HepG2 (cell line): ENCODE results near the gene CDC37L1. TPM values are rescaled to one million over a fixed set of nuclear protein-coding genes. Genes with fewer than 3 reads are reported as not detected.

Source experiments
- ARNT2 ChIP-seq: sonication (generic); formaldehyde crosslinking; IDR thresholded peaks from 2 replicates; pipeline ENCODE4 v1.8.0; 2022; ENCODE audit warnings: mild to moderate bottlenecking, low read depth, missing genetic modification reagents, moderate library complexity
- ATF3 ChIP-seq: sonication (generic); formaldehyde crosslinking; IDR thresholded peaks from 2 replicates; pipeline ENCODE4 v1.4.0; 2020; ENCODE audit warnings: missing genetic modification reagents
- CREB1 ChIP-seq, 2 experiments: fragments of 450-650 bp in 1 of 2; IDR thresholded peaks; 2 replicates each; pipeline ENCODE4 v1.6.1; 2016 to 2017; ENCODE audit warnings: control low read depth in 1 of 2, mild to moderate bottlenecking in 1 of 2, missing compliant biosample characterization in 1 of 2, missing genetic modification characterization in 1 of 2
- HINFP ChIP-seq: sonication (generic); formaldehyde crosslinking; IDR thresholded peaks from 2 replicates; pipeline ENCODE4 v1.4.0; 2020; ENCODE audit warnings: low read depth, mild to moderate bottlenecking, missing genetic modification reagents
- HNF1A ChIP-seq, 2 experiments: sonication (generic) in 1 of 2; formaldehyde crosslinking in 1 of 2; IDR thresholded peaks; 2 replicates each; pipeline versions ENCODE4 v1.4.0 to v1.6.1; 2016 to 2020; ENCODE audit warnings: borderline replicate concordance in 1 of 2, low read depth in 1 of 2, mild to moderate bottlenecking in 1 of 2, missing genetic modification reagents in 1 of 2
- NFKBIZ ChIP-seq: IDR thresholded peaks from 2 replicates; pipeline ENCODE4 v1.6.1; 2018; ENCODE audit warnings: missing genetic modification reagents, missing compliant biosample characterization
- PBX3 ChIP-seq: sonication (generic); formaldehyde crosslinking; IDR thresholded peaks from 2 replicates; pipeline ENCODE4 v1.8.1; 2023; ENCODE audit warnings: missing genetic modification reagents, inconsistent platforms, borderline replicate concordance
- RBM22 ChIP-seq: fragments of 200-400 bp; formaldehyde crosslinking; optimal IDR thresholded peaks from 2 replicates; pipeline ENCODE3; 2017; ENCODE audit warnings: mild to moderate bottlenecking, low read length, moderate library complexity
- SNRNP70 ChIP-seq: fragments of 200-400 bp; formaldehyde crosslinking; IDR thresholded peaks from 2 replicates; pipeline ENCODE4 v1.6.1; 2017; ENCODE audit warnings: mild to moderate bottlenecking, low read depth, low read length, moderate library complexity
- SSRP1 ChIP-seq: IDR thresholded peaks from 2 replicates; pipeline ENCODE4 v1.6.1; 2016; ENCODE audit warnings: control low read depth
- TBL1XR1 ChIP-seq: fragments of 150-350 bp; IDR thresholded peaks from 2 replicates; pipeline ENCODE4 v1.6.1; 2014; ENCODE audit warnings: borderline replicate concordance, low read length; ENCODE audit not compliant: partially characterized antibody
- ZNF564 ChIP-seq: sonication (generic); formaldehyde crosslinking; IDR thresholded peaks from 2 replicates; pipeline ENCODE4 v1.8.1; 2023; ENCODE audit warnings: mild to moderate bottlenecking, missing genetic modification reagents
- ZNF619 ChIP-seq: sonication (generic); formaldehyde crosslinking; IDR thresholded peaks from 2 replicates; pipeline ENCODE4 v1.4.0; 2020; ENCODE audit warnings: mild to moderate bottlenecking, missing genetic modification reagents
- polyA plus RNA-seq, 8 experiments: library from polyadenylated mRNA; depleted of rRNA in 3 of 8; stranded (reverse) in 7 of 8; unstranded in 1 of 8; fragments of >200 nt; fragmentation: Illumina TruSeq in 4 of 8; extraction: Trizol in 4 of 8; gene quantifications; 2 replicates each; pipeline versions ENCODE4 v1.2.1 to v1.2.3, GENCODE V29; 2011 to 2016; ENCODE audit warnings: low read depth in 4 of 8, missing spikeins in 1 of 8, mixed read lengths in 1 of 8; ENCODE audit not compliant: insufficient read depth in 1 of 8
- total RNA-seq, 5 experiments: library from RNA; depleted of rRNA; stranded (reverse); fragments of >200 nt; fragmentation: Illumina TruSeq; extraction: Trizol; gene quantifications; 2 replicates each; pipeline ENCODE4 v1.2.3, GENCODE V29; 2016; ENCODE audit warnings: low read depth in 1 of 5
- TF ChIP-seq, protein P1 (sequence below): fragments of 450-650 bp; IDR thresholded peaks from 2 replicates; pipeline ENCODE4 v1.6.1; 2017
- TF ChIP-seq, protein P2 (sequence below): sonication (generic); formaldehyde crosslinking; IDR thresholded peaks from 2 replicates; pipeline ENCODE4 v1.9.0; 2021; ENCODE audit warnings: missing genetic modification reagents, borderline replicate concordance

Gene CDC37L1
- total and polyA plus RNA-seq, 2 of the 13 experiments (the other 11 are each of a cell fraction or from before 2014, with no cell fraction given), result 5.5 to 17.0 TPM

DNA sequence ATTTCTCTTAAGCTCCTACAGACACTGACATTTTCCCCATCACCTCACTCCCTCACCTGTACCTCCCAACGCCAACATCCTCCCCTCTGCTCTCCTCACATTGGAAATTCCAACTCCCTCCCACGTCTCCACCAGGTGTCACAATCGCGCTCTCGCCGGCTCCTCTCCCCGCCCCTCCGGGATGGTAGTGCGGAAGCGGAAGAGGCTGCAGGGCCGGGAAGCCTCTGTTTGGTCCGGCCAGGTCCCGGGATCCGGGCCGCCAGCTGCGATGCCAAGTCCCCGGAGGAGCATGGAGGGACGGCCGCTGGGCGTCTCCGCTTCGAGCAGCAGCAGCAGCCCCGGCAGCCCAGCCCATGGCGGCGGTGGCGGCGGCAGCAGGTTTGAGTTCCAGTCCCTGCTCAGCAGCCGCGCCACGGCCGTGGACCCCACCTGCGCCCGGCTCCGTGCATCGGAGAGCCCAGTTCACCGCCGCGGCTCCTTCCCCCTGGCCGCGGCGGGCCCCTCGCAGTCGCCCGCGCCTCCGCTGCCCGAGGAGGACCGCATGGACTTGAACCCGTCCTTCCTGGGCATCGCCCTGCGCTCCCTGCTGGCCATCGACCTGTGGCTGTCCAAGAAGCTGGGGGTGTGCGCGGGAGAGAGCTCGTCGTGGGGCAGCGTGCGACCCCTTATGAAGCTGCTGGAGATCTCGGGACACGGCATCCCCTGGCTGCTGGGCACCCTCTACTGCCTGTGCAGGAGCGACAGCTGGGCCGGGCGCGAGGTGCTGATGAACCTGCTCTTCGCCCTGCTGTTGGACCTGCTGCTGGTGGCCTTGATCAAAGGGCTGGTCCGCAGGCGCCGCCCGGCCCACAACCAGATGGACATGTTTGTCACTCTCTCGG is 17.0 kb upstream of the CDC37L1 start, which contains the start of gene PLPP6 (continued):
- TF ChIP-seq HINFP (CRISPR knock-in tag) (no peak; the same call in 1 of the 2 replicates), ZNF619 (CRISPR knock-in tag) (no peak), PBX3 (no peak), HNF1A (IDR thresholded peaks at IDR 0.05; ENCODE audit: low read depth) (no peak), HNF1A (CRISPR knock-in tag; IDR thresholded peaks at IDR 0.05; ENCODE audit: borderline replicate concordance) (peak; percentile 37; the same call in 1 of the 2 replicates), NFKBIZ (peak; percentile 63; the same call in 1 of the 2 replicates), CREB1 (IDR thresholded peaks at IDR 0.05) (no peak), CREB1 (CRISPR knock-in tag; IDR thresholded peaks at IDR 0.05) (no peak), SNRNP70 (no peak), ATF3 (CRISPR knock-in tag) (peak; percentile 12; the same call in 1 of the 2 replicates), SSRP1 (CRISPR knock-in tag) (no peak), ZNF564 (no peak), TBL1XR1 (peak; percentile 51), ARNT2 (CRISPR knock-in tag) (no peak; the same call in 1 of the 2 replicates), RBM22 (no peak)
- TF ChIP-seq, protein P1, sequence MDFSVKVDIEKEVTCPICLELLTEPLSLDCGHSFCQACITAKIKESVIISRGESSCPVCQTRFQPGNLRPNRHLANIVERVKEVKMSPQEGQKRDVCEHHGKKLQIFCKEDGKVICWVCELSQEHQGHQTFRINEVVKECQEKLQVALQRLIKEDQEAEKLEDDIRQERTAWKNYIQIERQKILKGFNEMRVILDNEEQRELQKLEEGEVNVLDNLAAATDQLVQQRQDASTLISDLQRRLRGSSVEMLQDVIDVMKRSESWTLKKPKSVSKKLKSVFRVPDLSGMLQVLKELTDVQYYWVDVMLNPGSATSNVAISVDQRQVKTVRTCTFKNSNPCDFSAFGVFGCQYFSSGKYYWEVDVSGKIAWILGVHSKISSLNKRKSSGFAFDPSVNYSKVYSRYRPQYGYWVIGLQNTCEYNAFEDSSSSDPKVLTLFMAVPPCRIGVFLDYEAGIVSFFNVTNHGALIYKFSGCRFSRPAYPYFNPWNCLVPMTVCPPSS, result no peak
- TF ChIP-seq, protein P2, sequence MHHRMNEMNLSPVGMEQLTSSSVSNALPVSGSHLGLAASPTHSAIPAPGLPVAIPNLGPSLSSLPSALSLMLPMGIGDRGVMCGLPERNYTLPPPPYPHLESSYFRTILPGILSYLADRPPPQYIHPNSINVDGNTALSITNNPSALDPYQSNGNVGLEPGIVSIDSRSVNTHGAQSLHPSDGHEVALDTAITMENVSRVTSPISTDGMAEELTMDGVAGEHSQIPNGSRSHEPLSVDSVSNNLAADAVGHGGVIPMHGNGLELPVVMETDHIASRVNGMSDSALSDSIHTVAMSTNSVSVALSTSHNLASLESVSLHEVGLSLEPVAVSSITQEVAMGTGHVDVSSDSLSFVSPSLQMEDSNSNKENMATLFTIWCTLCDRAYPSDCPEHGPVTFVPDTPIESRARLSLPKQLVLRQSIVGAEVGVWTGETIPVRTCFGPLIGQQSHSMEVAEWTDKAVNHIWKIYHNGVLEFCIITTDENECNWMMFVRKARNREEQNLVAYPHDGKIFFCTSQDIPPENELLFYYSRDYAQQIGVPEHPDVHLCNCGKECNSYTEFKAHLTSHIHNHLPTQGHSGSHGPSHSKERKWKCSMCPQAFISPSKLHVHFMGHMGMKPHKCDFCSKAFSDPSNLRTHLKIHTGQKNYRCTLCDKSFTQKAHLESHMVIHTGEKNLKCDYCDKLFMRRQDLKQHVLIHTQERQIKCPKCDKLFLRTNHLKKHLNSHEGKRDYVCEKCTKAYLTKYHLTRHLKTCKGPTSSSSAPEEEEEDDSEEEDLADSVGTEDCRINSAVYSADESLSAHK (CRISPR knock-in tag), result no peak
